Transverse colon (tissue), 4 donors: ENCODE results near the gene TAF7L. TPM values are rescaled to one million over a fixed set of nuclear protein-coding genes. Genes with fewer than 3 reads are reported as not detected.
A peak's percentile ranks its signal among the peaks of the same experiment; 100 is the strongest.

ENCODE experiments used
- DNase-seq: peaks from one replicate; pipeline ENCODE4 v3.0.0-alpha.2; 2019
- H3K27ac ChIP-seq, 4 donors: fragments of 200-600 bp; sonication (generic); 2 replicates each; pipeline ENCODE4 v1.5.1; 2016 to 2018; ENCODE audit warnings: inconsistent platforms in 4 of 4
- H3K27me3 ChIP-seq: fragments of 200-600 bp; sonication (generic); 2 replicates; pipeline ENCODE4 v1.5.1; 2017; ENCODE audit warnings: inconsistent platforms
- H3K36me3 ChIP-seq, 4 donors: fragments of 200-600 bp; sonication (generic); 2 replicates each; pipeline ENCODE4 v1.5.1; 2017 to 2019; ENCODE audit warnings: inconsistent platforms in 4 of 4
- H3K4me1 ChIP-seq, 4 donors: fragments of 200-600 bp; sonication (generic); 2 replicates each; pipeline ENCODE4 v1.5.1; 2017 to 2020; ENCODE audit warnings: inconsistent platforms in 4 of 4
- H3K4me3 ChIP-seq, 4 donors: fragments of 200-600 bp; sonication (generic); 1 replicate in 1 of 4; 2 replicates in 3 of 4; pipeline versions ENCODE4 v1.5.1 to v1.6.1; 2017 to 2019; ENCODE audit warnings: inconsistent platforms in 4 of 4
- H3K9me3 ChIP-seq, 2 donors: fragments of 200-600 bp; sonication (generic); 2 replicates each; pipeline ENCODE4 v1.5.1; 2017 to 2019; ENCODE audit warnings: inconsistent platforms in 2 of 2
- EP300 ChIP-seq: sonication (generic); formaldehyde crosslinking; IDR thresholded peaks from one replicate; pipeline ENCODE4 v1.6.1; 2017; ENCODE audit warnings: antibody characterized with exemption, low read depth
- POLR2A ChIP-seq: fragments of 450-650 bp; IDR thresholded peaks from one replicate; pipeline ENCODE4 v1.6.1; 2016; ENCODE audit warnings: antibody characterized with exemption, mild to moderate bottlenecking, moderate library complexity
- POLR2AphosphoS5 ChIP-seq, 3 donors: sonication (generic); formaldehyde crosslinking; IDR thresholded peaks; one replicate each; pipeline ENCODE4 v1.6.1; 2016; ENCODE audit warnings: antibody characterized with exemption in 3 of 3
- WGBS, 2 donors: methylation state at CpG; one replicate each; pipeline ENCODE4 v1.1.5; 2018; ENCODE audit warnings: low coverage in 1 of 2; 5-methylcytosine and 5-hydroxymethylcytosine counted together
- in situ Hi-C, 4 donors: fragments of 200-750 bp; cut with MboI; loops; one replicate each; pipeline versions ENCODE4 v1.15.0 to v1.15.1; 2017; ENCODE audit warnings: low sequenced_read_pairs in 3 of 4, low pct_ligation_motif_present in 1 of 4, low pct_unique_long_range_greater_than_20kb in 1 of 4
- intact Hi-C: fragments of 100-400 bp; cut with DNase I; formaldehyde crosslinking; loops from one replicate; pipeline ENCODE4 v1.15.1; 2023; ENCODE audit warnings: low total_unique reads
- small RNA-seq, 4 donors: library from RNA; depleted of rRNA; stranded (forward); fragments of <200 nt; gene quantifications; one replicate each; pipeline ENCODE3, GENCODE V24; 2016
- total RNA-seq, 4 donors: library from RNA; depleted of rRNA; stranded (reverse); fragments of >200 nt; gene quantifications; one replicate each; pipeline ENCODE4 v1.1.0, GENCODE V29; 2016
- TF ChIP-seq, protein P1 (sequence below), 5 experiments: fragments of 200-600 bp in 3 of 5; fragments of 450-650 bp in 2 of 5; sonication (generic) in 3 of 5; IDR thresholded peaks; 1 replicate in 2 of 5; 2 replicates in 3 of 5; pipeline ENCODE4 v1.5.1; 2016 to 2017; ENCODE audit warnings: antibody characterized with exemption in 5 of 5, inconsistent platforms in 3 of 5, mild to moderate bottlenecking in 2 of 5, moderate library complexity in 1 of 5

TAF7L gene
- total RNA-seq, 4 donors from 2014 or later = 0.64 to 0.75 TPM; not detected in 2

DNA sequence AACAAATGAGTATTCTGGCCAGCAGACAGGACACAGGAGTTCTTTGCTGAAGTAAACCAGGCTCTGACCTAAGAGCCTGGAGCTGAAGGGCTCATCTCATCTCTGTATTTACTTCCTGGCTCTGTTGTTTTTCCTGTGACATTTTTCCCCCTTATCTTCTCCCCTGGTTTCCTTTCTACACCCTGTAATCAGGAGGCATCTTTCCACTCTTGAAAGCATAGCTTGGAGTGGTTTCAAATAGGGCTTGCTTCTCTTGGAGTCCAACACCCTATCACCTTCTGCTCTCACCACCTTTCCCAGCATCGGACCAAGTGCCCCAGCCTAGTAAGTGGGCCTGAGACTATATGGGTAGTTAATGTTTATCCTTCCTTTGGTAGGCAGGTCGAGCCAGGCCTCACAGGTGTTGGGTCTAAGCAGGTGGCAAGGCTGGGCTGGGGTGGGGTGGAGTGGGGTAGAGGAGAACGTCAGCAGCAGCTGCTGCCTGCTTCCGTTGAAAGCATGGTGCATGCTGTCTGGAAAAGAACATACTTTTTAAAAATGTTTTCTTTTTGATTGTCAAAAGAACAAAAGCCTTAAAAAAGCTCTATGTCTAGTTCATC is 70.4 kb downstream of the TAF7L start:
- Histone ChIP-seq H3K36me3 (no peaks in the 10 kb centered on the region), H3K4me1 (no peaks in the 10 kb centered on the region), H3K27ac (peak overlapping the region in 3 of 4 donors; percentile 1 to 30 (median 20)), H3K4me3 (no peak overlapping the region), H3K27me3 (no peaks in the 10 kb centered on the region), H3K9me3 (no peaks in the 10 kb centered on the region)
- in situ Hi-C loops (no loop called here), intact Hi-C loops (no loop called here)
- peak; percentile 30 for DNase-seq
- TF ChIP-seq EP300 = no peak
- no peak for TF ChIP-seq POLR2AphosphoS5 (IDR thresholded peaks at IDR 0.05)
- TF ChIP-seq, protein P1, sequence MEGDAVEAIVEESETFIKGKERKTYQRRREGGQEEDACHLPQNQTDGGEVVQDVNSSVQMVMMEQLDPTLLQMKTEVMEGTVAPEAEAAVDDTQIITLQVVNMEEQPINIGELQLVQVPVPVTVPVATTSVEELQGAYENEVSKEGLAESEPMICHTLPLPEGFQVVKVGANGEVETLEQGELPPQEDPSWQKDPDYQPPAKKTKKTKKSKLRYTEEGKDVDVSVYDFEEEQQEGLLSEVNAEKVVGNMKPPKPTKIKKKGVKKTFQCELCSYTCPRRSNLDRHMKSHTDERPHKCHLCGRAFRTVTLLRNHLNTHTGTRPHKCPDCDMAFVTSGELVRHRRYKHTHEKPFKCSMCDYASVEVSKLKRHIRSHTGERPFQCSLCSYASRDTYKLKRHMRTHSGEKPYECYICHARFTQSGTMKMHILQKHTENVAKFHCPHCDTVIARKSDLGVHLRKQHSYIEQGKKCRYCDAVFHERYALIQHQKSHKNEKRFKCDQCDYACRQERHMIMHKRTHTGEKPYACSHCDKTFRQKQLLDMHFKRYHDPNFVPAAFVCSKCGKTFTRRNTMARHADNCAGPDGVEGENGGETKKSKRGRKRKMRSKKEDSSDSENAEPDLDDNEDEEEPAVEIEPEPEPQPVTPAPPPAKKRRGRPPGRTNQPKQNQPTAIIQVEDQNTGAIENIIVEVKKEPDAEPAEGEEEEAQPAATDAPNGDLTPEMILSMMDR (IDR thresholded peaks at IDR 0.05) = no peak
- TF ChIP-seq POLR2A = no peak
- WGBS, 2 donors = 40% methylated on average over 4 of the region's 4 CpGs; no CpG with 5 or more reads in 1 of the 2 donors

DNA sequence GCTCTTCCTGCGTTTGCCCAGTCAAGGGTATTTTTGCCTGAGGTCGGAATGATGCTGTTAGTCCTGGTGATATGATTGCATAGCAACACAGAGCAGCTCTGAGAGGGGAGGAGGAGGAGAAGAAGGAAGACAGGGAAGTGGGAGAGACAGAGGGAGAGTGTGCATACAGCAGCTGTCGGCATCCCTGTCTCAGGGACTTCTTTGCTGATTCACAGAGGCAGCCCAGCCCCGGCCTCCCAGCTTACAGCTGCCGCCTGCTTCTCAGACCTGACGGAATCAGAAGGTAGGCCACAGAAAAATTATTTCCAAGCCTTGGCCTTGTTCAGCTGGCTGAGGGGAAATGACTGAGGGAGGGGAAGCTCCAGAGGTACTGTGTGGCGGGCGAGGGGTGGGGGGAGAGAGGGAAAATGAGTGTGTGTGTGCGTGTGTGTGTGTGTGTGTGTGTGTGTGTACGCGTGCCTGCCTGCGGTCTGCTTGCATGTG is 71.2 kb downstream of the TAF7L start:
- Histone ChIP-seq H3K27me3 (no peaks in the 10 kb centered on the region), H3K36me3 (no peaks in the 10 kb centered on the region), H3K9me3 (no peaks in the 10 kb centered on the region), H3K27ac (peak overlapping the region in 2 of 4 donors; percentile 1 to 20), H3K4me1 (no peaks in the 10 kb centered on the region), H3K4me3 (no peak overlapping the region)
- intact Hi-C loops (no loop called here), in situ Hi-C loops (no loop called here)
- TF ChIP-seq, protein P1 (IDR thresholded peaks at IDR 0.05) = no peak
- no peak for TF ChIP-seq EP300
- no peak for TF ChIP-seq POLR2AphosphoS5 (IDR thresholded peaks at IDR 0.05)
- TF ChIP-seq POLR2A = no peak
- WGBS, 2 donors = 35 to 70% methylated on average over 2 to 12 of the region's 12 CpGs
- DNase-seq = no peak

DNA sequence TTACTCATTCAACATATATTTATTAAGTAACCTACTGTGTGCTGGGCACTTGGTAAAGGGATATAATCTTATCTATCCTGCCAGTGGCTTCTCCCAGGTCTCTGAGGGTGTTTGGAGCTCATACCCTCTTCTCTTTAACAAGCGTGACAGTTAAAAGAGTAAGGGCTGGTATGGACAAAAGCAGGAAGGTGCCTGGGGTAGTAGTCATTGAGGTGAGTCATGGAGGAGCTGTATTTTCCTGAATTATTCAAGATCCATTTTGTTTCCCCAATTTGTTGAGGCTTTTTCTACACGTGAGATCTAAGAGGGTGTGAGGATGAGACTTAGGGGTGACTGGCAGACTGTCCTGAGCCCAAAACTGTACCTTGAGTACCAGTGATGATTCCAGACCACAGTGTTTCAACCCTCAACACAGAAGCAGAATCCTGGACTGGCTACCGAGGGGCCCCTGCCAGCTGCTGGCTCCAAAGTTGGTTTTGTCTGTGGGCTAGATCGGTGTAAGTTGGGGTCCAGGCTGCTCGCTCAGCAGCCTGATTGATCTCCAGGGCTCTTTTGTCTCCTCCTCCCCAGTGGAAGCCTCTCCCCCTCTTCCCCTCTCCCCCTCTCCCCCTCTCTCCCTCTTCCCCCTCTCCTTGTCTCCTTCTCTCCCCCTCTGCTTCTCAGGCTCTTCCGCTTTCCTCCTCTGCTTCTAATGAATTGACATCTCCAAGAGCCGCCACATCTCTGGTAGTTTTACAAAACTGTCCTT is 71.8 kb downstream of the TAF7L start, which contains the start of gene DRP2:
TSS of gene DRP2 (plus strand) at position 671 of the 748 bp plus-strand sequence. CDS start 11,862 bp downstream, outside the sequence.
- no peak for DNase-seq
- H3K4me1 ChIP-seq = no peaks in the 10 kb centered on the region
- 69 to 78% methylated on average over 4 to 7 of the region's 7 CpGs for WGBS, 2 donors
- no peak for TF ChIP-seq POLR2A
- TF ChIP-seq, protein P1 (IDR thresholded peaks at IDR 0.05) = no peak
- no peak for TF ChIP-seq POLR2AphosphoS5 (IDR thresholded peaks at IDR 0.05)
- TF ChIP-seq EP300 = no peak
- intact Hi-C loops (no loop called here), in situ Hi-C loops (no loop called here)
- H3K27ac ChIP-seq = peak within 1 kb of the TSS in 3 of 4 donors; percentile 1 to 20 (median 13)
- no peak within 1 kb of the TSS for H3K4me3 ChIP-seq
- H3K27me3 ChIP-seq = no peaks in the 10 kb centered on the region
- H3K9me3 ChIP-seq = no peaks in the 10 kb centered on the region
- H3K36me3 ChIP-seq = no peaks in the 10 kb centered on the region

Small RNAs within 50 kb of the gene (small RNA-seq; reads per million reads assigned to genes)
- gene RNU6-934P = 0 reads per million in 4 donors

Other genes with a start within 250 kb of the TAF7L start
- gene TRMT2B, start 239.2 kb downstream of the TAF7L start, total RNA-seq = 10 to 100 TPM; 14.9 to 25.4 (median 21.7) TPM
- 1 to 10 TPM; 2.0 to 9.1 (median 6.6) TPM for gene TMEM35A, start 212.5 kb downstream of the TAF7L start, total RNA-seq
- 1 to 10 TPM in 2 of 4 donors, under 1 TPM in 1, not detected in 1; 0.68 to 1.7 (median 1.2) TPM for gene CENPI, start 193.1 kb downstream of the TAF7L start, total RNA-seq
- gene DRP2, start 71.5 kb downstream of the TAF7L start, total RNA-seq = 1 to 10 TPM in 1 of 4 donors, under 1 TPM in 3; 0.20 to 1.5 (median 0.81) TPM
- gene TIMM8A, start 57.4 kb upstream of the TAF7L start, total RNA-seq = 1 to 10 TPM; 2.8 to 8.6 (median 5.5) TPM
- 1 to 10 TPM in 3 of 4 donors, under 1 TPM in 1; 0.40 to 7.9 (median 4.4) TPM for gene BTK, start 94.9 kb upstream of the TAF7L start, total RNA-seq
- gene RPL36A, start 99.7 kb upstream of the TAF7L start, total RNA-seq = 100 to 1,000 TPM; 227 to 838 (median 617) TPM
- gene GLA, start 116.6 kb upstream of the TAF7L start, total RNA-seq = 10 to 100 TPM in 2 of 4 donors, 1 to 10 TPM in 2; 1.4 to 20.8 (median 13.5) TPM
- 10 to 100 TPM in 3 of 4 donors, 1 to 10 TPM in 1; 9.7 to 46.1 (median 33.2) TPM for gene HNRNPH2, start 116.9 kb upstream of the TAF7L start, total RNA-seq
- 10 to 100 TPM in 2 of 4 donors, 1 to 10 TPM in 2; 3.8 to 41.5 (median 10.6) TPM for gene ARMCX4, start 194.1 kb upstream of the TAF7L start, total RNA-seq